DOHH2 (cell line): ENCODE data around the gene CCDC144A.
"Not testable (repeated sequence)": the region's sequence is repeated elsewhere in the genome, so short reads cannot be mapped to it uniquely, and the experiment has no call there.

Experiments
- H3F3A ChIP-seq: fragments of 200-600 bp; sonication (generic), shearing (Covaris generic); 2 replicates; pipeline ENCODE4 v1.6.0; 2016; ENCODE audit warnings: antibody characterized with exemption, mild to moderate bottlenecking; ENCODE audit not compliant: control insufficient read depth, insufficient read depth
- H3K27ac ChIP-seq: fragments of 200-600 bp; sonication (generic); 2 replicates; pipeline ENCODE4 v1.5.1; 2014; ENCODE audit warnings: low read depth, mild to moderate bottlenecking, low read length, moderate library complexity
- H3K27me3 ChIP-seq: fragments of 200-600 bp; sonication (generic); 2 replicates; pipeline ENCODE4 v1.6.1; 2014; ENCODE audit warnings: mild to moderate bottlenecking, low read length, mixed read lengths; ENCODE audit not compliant: control insufficient read depth
- H3K36me3 ChIP-seq: fragments of 200-600 bp; sonication (generic); 2 replicates; pipeline ENCODE4 v1.6.1; 2014; ENCODE audit warnings: mild to moderate bottlenecking, low read length, moderate library complexity, mixed read lengths; ENCODE audit not compliant: control insufficient read depth
- H3K4me1 ChIP-seq: fragments of 200-600 bp; sonication (generic); 2 replicates; pipeline ENCODE4 v1.6.1; 2014; ENCODE audit warnings: mild to moderate bottlenecking, low read length, mixed read lengths; ENCODE audit not compliant: control insufficient read depth
- H3K4me2 ChIP-seq: fragments of 200-600 bp; sonication (generic); 2 replicates; pipeline ENCODE4 v1.6.0; 2014; ENCODE audit warnings: mild to moderate bottlenecking, low read length, moderate library complexity
- H3K4me3 ChIP-seq: fragments of 200-600 bp; sonication (generic); 2 replicates; pipeline ENCODE4 v1.5.1; 2014; ENCODE audit warnings: mild to moderate bottlenecking, low read length, mixed read lengths
- H3K79me2 ChIP-seq: fragments of 200-600 bp; sonication (generic); 2 replicates; pipeline ENCODE4 v1.6.1; 2014; ENCODE audit warnings: mild to moderate bottlenecking, low read length, mixed read lengths; ENCODE audit not compliant: control insufficient read depth
- H3K9me2 ChIP-seq: fragments of 200-600 bp; sonication (generic); replicated peaks from 2 replicates; pipeline ENCODE4 v1.6.1; 2014; ENCODE audit warnings: mild to moderate bottlenecking, low read length, mixed read lengths; ENCODE audit not compliant: control insufficient read depth
- H3K9me3 ChIP-seq: fragments of 200-600 bp; sonication (generic); 2 replicates; pipeline ENCODE4 v1.6.1; 2014; ENCODE audit warnings: antibody characterized with exemption, low read length, mixed read lengths; ENCODE audit not compliant: control insufficient read depth, insufficient read depth
- H4K20me1 ChIP-seq: fragments of 200-600 bp; sonication (generic); 2 replicates; pipeline ENCODE4 v1.6.0; 2014; ENCODE audit warnings: low read depth, mild to moderate bottlenecking, antibody characterized with exemption, low read length, moderate library complexity; ENCODE audit not compliant: control insufficient read depth, insufficient read depth
- TF ChIP-seq, protein P1 (sequence below): fragments of 200-600 bp; sonication (generic); IDR thresholded peaks from one replicate; pipeline ENCODE4 v1.5.1; 2014; ENCODE audit warnings: antibody characterized with exemption, mild to moderate bottlenecking, low read depth, low read length; ENCODE audit not compliant: poor library complexity, severe bottlenecking

Gene CCDC144A

DNA sequence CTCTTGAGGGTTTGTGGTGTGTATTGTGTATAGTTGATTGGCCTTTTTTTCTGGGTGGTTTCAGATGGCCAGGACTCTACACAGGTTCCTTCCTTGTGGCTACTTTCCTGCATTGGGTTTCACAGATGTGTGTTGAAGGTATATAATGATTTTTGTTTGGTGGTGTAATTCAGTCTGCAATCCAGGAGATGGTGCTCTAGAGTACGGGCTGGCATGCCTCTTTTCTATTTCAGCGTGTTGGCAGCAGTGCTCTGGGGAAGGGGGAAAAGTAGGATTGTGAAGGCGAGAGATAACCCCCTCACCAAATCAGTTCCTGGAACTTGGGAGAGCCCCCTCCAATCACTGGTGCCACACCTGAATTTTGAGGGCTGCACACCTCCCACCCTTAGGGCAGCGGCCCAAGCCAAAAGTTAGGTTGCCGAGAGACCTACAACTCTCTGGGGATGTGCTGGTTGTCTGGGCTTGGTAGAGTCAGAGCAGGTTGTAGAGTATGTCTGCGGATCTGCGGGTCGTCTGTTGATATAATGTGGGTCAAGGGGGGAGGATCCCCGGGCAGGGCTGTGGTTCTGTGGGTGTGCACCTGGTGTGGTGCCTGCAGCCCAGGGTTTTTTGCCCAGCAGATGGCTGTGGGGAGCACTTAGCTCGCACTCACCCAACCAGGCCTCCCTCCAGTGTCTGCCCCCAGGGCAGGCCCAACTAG lies 61.3 kb downstream of the CCDC144A start:
- not testable (repeated sequence) for H3K79me2 ChIP-seq, H3K9me2 ChIP-seq, H3K27ac ChIP-seq, H3K4me3 ChIP-seq, H3K36me3 ChIP-seq, H3F3A ChIP-seq, H3K4me1 ChIP-seq, H3K9me3 ChIP-seq, H3K4me2 ChIP-seq, H4K20me1 ChIP-seq, H3K27me3 ChIP-seq
- TF ChIP-seq, protein P1, sequence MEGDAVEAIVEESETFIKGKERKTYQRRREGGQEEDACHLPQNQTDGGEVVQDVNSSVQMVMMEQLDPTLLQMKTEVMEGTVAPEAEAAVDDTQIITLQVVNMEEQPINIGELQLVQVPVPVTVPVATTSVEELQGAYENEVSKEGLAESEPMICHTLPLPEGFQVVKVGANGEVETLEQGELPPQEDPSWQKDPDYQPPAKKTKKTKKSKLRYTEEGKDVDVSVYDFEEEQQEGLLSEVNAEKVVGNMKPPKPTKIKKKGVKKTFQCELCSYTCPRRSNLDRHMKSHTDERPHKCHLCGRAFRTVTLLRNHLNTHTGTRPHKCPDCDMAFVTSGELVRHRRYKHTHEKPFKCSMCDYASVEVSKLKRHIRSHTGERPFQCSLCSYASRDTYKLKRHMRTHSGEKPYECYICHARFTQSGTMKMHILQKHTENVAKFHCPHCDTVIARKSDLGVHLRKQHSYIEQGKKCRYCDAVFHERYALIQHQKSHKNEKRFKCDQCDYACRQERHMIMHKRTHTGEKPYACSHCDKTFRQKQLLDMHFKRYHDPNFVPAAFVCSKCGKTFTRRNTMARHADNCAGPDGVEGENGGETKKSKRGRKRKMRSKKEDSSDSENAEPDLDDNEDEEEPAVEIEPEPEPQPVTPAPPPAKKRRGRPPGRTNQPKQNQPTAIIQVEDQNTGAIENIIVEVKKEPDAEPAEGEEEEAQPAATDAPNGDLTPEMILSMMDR, result peak; percentile 33

DNA sequence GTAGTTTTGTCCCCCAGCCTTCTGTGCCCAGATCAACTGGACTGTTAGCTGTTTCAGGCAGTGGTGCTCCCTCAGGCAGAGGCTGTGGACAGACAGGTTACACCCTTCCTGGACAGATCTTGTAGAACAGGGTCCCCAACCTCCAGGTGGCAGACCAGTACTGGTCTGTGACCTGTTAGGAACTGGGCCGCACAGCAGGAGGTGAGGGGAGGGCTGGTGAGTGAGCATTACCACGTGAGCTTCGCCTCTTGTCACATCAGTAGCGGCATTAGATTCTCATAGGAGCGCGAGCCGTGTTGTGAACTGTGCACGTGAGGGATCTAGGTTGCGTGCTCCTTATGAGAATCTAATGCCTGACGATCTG lies 61.9 kb downstream of the CCDC144A start:
- H3K4me3 ChIP-seq, result not testable (repeated sequence)

DNA sequence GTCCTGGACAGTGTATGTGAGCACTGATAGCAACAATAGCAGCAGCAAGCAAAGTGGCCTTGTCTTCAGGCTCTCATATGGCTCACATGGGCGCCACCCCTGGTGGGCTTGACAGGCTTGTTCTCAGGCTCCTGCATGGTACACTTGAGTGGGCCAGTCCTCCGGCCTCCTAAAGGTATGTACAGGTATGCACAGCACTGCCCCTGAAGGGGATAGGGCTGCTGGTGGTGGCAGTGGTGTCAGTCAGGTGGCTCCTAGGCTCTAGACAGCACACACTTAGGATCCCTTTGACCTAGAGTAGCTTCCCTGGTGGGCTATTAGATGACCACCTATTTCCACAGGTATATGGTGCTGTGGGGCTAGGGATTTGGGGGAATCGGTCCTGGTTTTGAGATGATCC lies 67.5 kb downstream of the CCDC144A start:
- not testable (repeated sequence) for H3K4me1 ChIP-seq, H4K20me1 ChIP-seq, H3K4me3 ChIP-seq

More for the DNA sequence above, 61.9 kb downstream of the CCDC144A start:
- not testable (repeated sequence) for H3K27me3 ChIP-seq, H3K79me2 ChIP-seq, H3F3A ChIP-seq, H3K9me2 ChIP-seq, H3K4me1 ChIP-seq, H3K9me3 ChIP-seq, H3K4me2 ChIP-seq, H3K36me3 ChIP-seq, H3K27ac ChIP-seq, H4K20me1 ChIP-seq

DNA sequence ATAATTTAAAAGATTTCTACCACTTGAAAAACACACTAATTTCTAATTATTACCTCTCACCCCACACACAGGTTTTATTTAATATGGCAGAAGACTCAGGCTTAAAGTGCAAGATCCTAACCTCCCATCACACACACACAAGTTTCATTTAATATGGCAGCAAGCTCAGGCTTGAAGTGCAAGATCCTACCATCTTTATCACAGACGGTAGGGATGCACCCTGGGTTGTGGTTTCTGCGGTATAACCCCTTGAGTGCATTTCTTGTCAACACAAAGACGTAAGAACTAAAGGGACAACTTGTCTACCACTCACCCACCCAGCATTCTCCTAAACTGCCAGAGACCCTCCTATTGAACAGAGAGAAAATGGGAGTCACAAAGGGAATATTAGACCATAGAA lies 68.1 kb downstream of the CCDC144A start:
- H3K4me2 ChIP-seq, H3K9me3 ChIP-seq: not testable (repeated sequence)

More for the DNA sequence above, 67.5 kb downstream of the CCDC144A start:
- not testable (repeated sequence) for H3F3A ChIP-seq, H3K4me2 ChIP-seq, H3K27ac ChIP-seq, H3K9me2 ChIP-seq, H3K36me3 ChIP-seq, H3K79me2 ChIP-seq, H3K9me3 ChIP-seq, H3K27me3 ChIP-seq

DNA sequence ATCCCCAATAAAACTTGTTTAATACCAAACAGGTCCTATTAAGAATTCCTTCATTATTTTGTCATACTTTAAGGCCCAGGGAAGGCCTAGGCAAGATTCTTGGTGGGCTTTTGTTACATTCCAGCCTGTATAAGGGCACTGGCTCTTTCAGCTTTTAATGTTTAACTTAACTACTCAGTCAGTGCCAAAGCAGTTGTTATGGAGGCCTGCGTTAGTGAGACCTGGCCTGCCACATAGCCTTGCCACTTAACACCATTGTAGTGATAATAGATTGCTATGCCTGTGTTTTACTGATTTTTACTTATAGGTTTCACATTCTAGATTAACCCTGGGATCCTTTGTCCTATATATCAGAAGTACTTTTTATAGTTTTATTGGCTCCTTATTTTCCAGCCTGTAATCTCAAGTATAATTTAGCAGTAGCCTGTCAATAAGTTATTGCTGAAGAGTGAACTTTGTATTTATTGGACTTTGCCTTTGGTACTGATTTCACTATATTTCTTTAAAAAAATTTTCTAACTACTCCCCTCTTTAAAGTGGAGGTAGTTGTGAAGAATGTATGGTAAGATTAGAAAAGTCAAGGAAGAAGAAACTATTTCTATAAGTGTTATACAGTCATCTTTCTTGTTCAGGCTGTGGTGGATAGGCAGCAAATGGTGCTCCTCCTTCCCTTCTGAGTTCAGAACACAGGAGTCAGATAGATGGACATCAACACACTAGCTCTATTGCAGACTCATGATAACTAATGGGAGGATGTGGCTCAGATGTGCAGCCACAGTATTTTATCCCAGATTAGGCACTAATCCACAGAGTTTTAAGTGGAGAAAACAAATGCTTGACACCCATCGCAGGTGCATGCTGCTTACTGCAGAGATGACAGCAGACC lies 78.5 kb downstream of the CCDC144A start:
- H3K4me3 ChIP-seq, H4K20me1 ChIP-seq, H3K27ac ChIP-seq, H3K4me1 ChIP-seq, H3F3A ChIP-seq, H3K9me3 ChIP-seq, H3K36me3 ChIP-seq, H3K27me3 ChIP-seq, H3K79me2 ChIP-seq, H3K9me2 ChIP-seq, H3K4me2 ChIP-seq: not testable (repeated sequence)

More for the DNA sequence above, 68.1 kb downstream of the CCDC144A start:
- H3F3A ChIP-seq, H3K4me1 ChIP-seq, H3K79me2 ChIP-seq, H4K20me1 ChIP-seq, H3K27ac ChIP-seq, H3K27me3 ChIP-seq, H3K4me3 ChIP-seq, H3K36me3 ChIP-seq, H3K9me2 ChIP-seq: not testable (repeated sequence)

DNA sequence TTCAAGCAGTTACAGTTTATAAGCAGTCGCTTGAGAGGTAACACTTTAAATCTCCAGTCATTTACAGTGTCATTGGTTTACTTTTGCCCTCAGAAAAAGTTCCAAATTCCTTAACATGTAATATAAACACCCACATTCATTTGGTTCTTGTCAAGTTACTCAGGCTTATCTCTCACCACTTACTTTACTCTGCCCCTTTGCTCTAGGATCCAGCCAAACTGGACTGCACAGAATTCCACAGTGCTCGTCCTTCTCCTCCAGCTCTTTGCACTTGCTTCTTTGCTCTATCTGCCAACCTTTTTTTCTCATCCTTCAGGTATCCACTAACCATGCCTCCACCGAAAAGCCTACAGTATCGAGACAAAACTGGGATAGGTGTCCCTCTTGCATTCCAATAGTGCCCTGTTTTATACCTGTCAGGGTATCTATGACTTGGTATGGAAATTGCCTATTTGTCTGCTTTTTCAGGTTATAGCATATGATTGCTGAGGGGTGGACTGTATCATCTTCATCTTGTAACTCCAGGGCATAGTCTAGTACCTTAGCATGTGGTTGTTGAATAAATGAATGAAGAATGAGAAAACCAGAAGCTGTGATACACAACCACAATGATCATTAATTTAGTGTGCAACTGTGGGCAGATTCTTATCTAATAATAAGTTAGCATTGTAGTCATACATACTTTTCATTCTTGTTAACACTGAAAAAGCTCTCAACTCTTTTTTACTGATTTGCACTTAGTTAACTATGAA lies 82.5 kb downstream of the CCDC144A start:
- not testable (repeated sequence) for H3K4me1 ChIP-seq, H3K27me3 ChIP-seq, H3K36me3 ChIP-seq, H3K9me3 ChIP-seq, H3K27ac ChIP-seq, H4K20me1 ChIP-seq, H3K4me2 ChIP-seq, H3F3A ChIP-seq, H3K4me3 ChIP-seq, H3K79me2 ChIP-seq, H3K9me2 ChIP-seq

DNA sequence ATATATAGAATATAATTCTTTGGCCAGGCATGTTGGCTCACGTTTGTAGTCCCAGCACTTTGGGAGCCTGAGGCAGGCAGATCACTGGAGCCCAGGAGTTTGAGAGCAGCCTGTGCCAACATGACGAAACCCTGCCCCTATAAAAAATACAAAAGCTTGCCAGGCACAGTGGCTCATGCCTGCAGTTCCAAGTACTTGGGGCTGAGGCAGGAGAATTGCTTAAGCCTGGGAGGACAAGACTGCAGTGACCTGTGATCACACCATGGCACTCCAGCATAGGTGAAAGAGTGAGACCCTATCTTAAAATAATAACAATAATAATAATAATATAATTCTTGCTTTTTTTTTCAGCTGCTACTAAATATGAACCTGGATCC lies 83.1 kb downstream of the CCDC144A start:
- not testable (repeated sequence) for H3K27me3 ChIP-seq, H3K27ac ChIP-seq, H3K4me2 ChIP-seq, H3K36me3 ChIP-seq, H3F3A ChIP-seq, H4K20me1 ChIP-seq, H3K4me3 ChIP-seq, H3K9me3 ChIP-seq, H3K4me1 ChIP-seq, H3K79me2 ChIP-seq, H3K9me2 ChIP-seq
